HG03135 (cell line): ENCODE results near the gene COL4A2.

Source experiments
- ATAC-seq: cut with Tn5 transposase; IDR thresholded peaks from one replicate; pipeline ENCODE4 v1.9.1; 2021; ENCODE audit warnings: mild to moderate bottlenecking, moderate library complexity; ENCODE audit not compliant: unreplicated experiment

COL4A2 gene

DNA sequence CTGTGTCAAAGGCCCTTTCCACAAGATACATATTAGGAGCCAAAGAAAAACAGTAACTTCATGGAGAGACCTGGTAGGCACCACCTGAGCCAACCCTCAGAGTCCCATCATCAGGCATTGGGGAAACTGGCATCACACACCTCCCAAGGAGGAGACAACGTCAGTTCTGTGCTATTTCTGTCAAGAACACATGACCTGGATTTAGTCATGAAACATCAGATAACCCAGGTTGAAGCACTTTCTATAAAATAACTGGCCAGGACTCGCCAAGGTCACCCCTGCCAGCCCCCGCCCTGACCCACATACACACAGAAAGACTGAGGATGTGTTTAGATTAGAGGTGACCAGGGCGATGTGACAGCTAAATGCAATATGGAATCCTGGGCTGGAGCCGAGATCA is 35.8 kb upstream of the COL4A2 start:
- no peak for ATAC-seq

- ATAC-seq: no peak
Observed at GRCh38 chr13:110272227-110272626, 34.9 kb upstream of the COL4A2 start.

DNA sequence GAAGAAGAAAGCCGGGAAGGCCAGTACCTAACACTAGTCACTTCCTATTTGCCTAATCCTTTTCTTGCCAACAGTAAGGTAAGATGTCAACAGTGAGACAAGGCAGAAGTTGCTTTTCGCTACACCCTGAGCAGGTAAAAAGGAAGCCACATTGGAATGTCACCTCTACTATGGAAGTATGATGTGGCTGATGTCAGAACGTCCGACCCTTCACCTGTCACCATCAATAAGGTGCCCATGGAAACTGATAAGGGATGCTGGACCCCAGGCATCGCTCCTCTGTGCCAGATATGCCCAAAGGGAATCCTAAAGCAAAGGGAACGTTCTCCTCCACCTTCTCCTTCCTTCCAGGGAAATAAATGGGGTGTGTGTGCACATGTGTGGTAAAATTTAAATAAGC is 34.4 kb upstream of the COL4A2 start:
- no peak for ATAC-seq

GRCh38 chr13:110273254-110273653 is 33.8 kb upstream of the COL4A2 start:
- no peak for ATAC-seq

GRCh38 chr13:110274687-110275086 is 32.4 kb upstream of the COL4A2 start:
- no peak for ATAC-seq

GRCh38 chr13:110275931-110276552 is 31.0 kb upstream of the COL4A2 start:
- ATAC-seq: no peak

GRCh38 chr13:110276553-110276950 is 30.5 kb upstream of the COL4A2 start:
- no peak for ATAC-seq

- no peak for ATAC-seq
Observed at GRCh38 chr13:110277357-110277975, 29.6 kb upstream of the COL4A2 start.

- ATAC-seq: no peak
Observed at GRCh38 chr13:110278859-110279258, 28.2 kb upstream of the COL4A2 start.

GRCh38 chr13:110279684-110280083 is 27.4 kb upstream of the COL4A2 start:
- no peak for ATAC-seq

DNA sequence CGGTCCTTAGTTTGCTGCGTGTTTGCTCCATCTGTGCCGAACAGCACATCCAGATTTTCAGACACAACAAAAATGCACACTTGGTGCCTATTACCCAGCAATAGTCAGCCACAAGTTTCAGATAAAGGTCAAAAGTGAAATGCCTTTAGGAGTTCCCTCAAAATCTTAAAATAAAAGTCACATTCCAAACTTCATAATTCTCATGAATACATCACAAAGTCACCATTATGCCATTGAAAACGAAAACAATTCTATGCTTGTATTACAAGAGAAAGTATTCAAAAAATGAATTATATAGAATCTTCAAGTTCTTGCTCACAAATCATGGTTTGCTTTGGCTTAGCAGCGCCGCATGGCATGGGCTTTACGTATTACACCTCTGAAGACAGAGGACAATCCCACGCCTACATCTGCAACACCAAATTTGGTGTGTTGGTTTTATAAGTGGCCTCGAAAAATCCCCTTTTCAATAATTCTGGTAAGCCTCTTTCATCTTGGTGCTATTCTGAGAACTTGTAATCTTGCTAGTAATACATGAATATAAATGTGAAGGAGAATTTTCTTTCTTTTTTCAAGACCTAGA is 26.8 kb upstream of the COL4A2 start:
- no peak for ATAC-seq

GRCh38 chr13:110280985-110281688 is 25.9 kb upstream of the COL4A2 start:
- no peak for ATAC-seq

- no peak for ATAC-seq
Observed at GRCh38 chr13:110281736-110282135, 25.3 kb upstream of the COL4A2 start.

DNA sequence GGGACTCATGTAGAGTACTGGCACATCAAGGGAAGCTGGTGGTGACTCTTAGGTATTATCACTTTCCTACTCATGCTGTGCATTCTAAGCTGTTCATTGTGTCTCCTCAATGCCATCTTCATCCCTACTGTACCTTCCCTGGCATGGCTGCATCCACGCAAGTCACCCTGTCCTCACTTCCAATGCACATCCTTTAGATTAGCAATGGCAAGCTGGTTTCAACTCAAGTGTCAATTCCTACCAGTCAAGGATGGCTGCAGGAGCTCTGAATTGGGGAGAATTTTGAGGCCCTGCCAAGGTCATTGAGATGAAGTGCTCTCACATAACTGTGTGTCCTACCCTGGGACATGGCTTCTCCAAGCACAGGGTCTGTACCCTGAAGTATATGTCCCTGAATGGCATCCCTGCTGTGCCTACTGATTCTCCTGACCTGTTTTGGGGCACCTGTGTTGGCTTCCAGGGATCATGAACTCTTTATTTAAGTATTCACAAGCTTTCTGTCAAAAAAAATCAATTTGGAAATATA is 24.7 kb upstream of the COL4A2 start:
- ATAC-seq: no peak

GRCh38 chr13:110283736-110284517 is 23.2 kb upstream of the COL4A2 start:
- ATAC-seq: no peak

DNA sequence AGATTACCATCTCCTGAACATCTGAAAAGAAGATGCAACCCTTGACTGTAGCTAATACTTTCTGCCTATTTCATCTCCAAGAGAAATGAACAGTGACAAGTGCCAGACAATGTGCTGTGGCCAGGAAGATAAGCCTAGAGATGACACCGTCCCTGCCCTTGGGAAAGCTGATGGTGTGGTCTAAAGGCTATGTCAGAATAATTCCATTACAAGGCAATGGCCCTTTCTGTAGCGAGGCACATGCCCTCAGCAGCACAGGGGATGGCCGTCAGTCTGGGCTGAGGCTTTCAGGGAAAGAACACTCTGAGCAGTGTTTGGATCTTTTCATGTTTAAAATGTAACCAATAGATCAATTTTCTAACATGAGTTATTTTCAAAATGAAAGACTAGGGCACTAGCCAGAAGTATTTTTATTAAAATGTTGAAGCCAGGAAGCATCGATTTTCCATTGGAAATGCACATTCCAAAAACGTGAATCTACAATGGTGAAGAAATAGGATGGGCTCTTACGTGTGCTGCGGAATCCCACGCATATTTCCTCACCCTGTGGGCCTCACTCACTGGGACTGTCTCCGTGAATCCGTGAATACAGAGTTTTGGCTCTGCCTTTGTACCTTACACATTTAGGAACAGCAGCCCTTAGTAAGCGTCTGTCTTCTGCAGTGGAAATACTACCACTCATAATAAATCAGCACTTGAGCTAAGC is 22.2 kb upstream of the COL4A2 start:
- ATAC-seq: no peak

GRCh38 chr13:110285991-110286832 is 20.9 kb upstream of the COL4A2 start:
- no peak for ATAC-seq

DNA sequence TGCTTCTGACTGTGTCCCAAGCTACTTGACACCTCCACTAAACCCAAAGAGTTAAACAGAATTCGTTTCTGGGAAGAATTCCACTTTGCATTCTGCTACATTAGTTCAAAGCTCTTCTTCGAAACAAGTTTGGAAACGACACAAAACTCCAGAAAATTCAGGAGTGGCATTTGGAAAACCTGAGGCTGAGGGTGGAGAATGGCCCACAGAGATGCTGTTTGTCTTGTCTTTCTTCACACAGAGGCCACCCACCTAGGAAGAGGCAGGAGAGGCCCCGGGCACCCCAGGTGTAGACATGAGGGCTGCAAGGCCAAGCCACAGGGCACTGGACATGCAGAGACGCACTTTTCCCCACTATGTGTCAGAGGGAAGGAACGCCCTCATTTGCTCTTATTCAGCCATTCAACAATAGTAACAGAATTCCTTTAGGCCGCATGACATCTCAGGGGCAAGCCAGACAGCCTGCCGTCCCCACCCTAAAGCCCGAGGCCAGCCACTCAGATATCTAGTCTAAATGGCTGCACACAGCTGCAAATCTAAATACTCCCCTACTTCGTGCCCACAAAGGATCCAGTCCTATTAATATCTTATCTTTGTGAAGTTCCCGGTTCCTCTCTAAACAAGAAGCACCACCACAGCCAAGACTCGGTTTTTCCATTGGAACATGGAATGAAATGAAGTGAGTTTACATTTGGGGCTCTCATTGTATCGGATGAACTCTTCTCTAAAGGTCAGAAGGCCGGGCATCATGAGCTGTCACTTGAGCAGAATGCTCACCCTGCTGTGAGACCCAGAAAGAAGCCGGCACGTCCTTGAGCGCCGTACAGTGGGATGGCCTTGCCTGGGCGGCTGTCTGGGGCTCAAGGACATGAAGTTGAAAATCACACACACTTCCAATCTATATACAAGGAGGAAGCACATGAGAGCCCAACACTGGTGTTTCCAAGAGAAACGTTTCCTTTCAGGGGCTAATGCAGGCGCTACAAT is 20.0 kb upstream of the COL4A2 start:
- no peak for ATAC-seq
